ENCODE data around the gene FBLN7. TPM values are rescaled to one million over a fixed set of nuclear protein-coding genes. Genes with fewer than 3 reads are reported as not detected.

The FBLN7 gene
- total RNA-seq, 1 donor from 2014 or later: 3.9 TPM

- DNase-seq (ENCODE audit: extremely low spot score, unreplicated experiment): no peak
- Mint-ChIP-seq H3K36me3 (ENCODE audit: unreplicated experiment) (peaks cover 25% of the 10 kb centered on the region), H3K4me3 (ENCODE audit: unreplicated experiment) (no peak overlapping the region), H3K9me3 (ENCODE audit: unreplicated experiment) (peaks cover 15% of the 10 kb centered on the region), H3K27ac (ENCODE audit: unreplicated experiment) (no peak overlapping the region), H3K4me1 (ENCODE audit: unreplicated experiment) (no peaks in the 10 kb centered on the region), H3K27me3 (ENCODE audit: unreplicated experiment) (no peaks in the 10 kb centered on the region)
- TF ChIP-seq, protein P1, sequence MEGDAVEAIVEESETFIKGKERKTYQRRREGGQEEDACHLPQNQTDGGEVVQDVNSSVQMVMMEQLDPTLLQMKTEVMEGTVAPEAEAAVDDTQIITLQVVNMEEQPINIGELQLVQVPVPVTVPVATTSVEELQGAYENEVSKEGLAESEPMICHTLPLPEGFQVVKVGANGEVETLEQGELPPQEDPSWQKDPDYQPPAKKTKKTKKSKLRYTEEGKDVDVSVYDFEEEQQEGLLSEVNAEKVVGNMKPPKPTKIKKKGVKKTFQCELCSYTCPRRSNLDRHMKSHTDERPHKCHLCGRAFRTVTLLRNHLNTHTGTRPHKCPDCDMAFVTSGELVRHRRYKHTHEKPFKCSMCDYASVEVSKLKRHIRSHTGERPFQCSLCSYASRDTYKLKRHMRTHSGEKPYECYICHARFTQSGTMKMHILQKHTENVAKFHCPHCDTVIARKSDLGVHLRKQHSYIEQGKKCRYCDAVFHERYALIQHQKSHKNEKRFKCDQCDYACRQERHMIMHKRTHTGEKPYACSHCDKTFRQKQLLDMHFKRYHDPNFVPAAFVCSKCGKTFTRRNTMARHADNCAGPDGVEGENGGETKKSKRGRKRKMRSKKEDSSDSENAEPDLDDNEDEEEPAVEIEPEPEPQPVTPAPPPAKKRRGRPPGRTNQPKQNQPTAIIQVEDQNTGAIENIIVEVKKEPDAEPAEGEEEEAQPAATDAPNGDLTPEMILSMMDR (IDR thresholded peaks at IDR 0.05): no peak
These were observed 79.7 kb downstream of the FBLN7 start for GRCh38 chr2:112217854-112218253.

GRCh38 chr2:112220186-112220585 is 82.0 kb downstream of the FBLN7 start:
- H3K9me3 Mint-ChIP-seq (ENCODE audit: unreplicated experiment): peaks cover 15% of the 10 kb centered on the region
- no peaks in the 10 kb centered on the region for H3K27me3 Mint-ChIP-seq (ENCODE audit: unreplicated experiment)
- H3K4me1 Mint-ChIP-seq (ENCODE audit: unreplicated experiment): no peaks in the 10 kb centered on the region
- TF ChIP-seq, protein P1 (IDR thresholded peaks at IDR 0.05): no peak
- no peak overlapping the region for H3K27ac Mint-ChIP-seq (ENCODE audit: unreplicated experiment)
- H3K4me3 Mint-ChIP-seq (ENCODE audit: unreplicated experiment): no peak overlapping the region
- DNase-seq (ENCODE audit: extremely low spot score, unreplicated experiment): no peak
- H3K36me3 Mint-ChIP-seq (ENCODE audit: unreplicated experiment): peaks cover 22% of the 10 kb centered on the region

- no peaks in the 10 kb centered on the region for H3K4me1 Mint-ChIP-seq (ENCODE audit: unreplicated experiment)
- peaks cover 15% of the 10 kb centered on the region for H3K9me3 Mint-ChIP-seq (ENCODE audit: unreplicated experiment)
- no peak overlapping the region for H3K4me3 Mint-ChIP-seq (ENCODE audit: unreplicated experiment)
- no peak overlapping the region for H3K27ac Mint-ChIP-seq (ENCODE audit: unreplicated experiment)
- no peak for DNase-seq (ENCODE audit: extremely low spot score, unreplicated experiment)
- no peaks in the 10 kb centered on the region for H3K27me3 Mint-ChIP-seq (ENCODE audit: unreplicated experiment)
- TF ChIP-seq, protein P1 (IDR thresholded peaks at IDR 0.05): no peak
- H3K36me3 Mint-ChIP-seq (ENCODE audit: unreplicated experiment): peaks cover 22% of the 10 kb centered on the region
These were observed 82.6 kb downstream of the FBLN7 start for GRCh38 chr2:112220831-112221230.

DNA sequence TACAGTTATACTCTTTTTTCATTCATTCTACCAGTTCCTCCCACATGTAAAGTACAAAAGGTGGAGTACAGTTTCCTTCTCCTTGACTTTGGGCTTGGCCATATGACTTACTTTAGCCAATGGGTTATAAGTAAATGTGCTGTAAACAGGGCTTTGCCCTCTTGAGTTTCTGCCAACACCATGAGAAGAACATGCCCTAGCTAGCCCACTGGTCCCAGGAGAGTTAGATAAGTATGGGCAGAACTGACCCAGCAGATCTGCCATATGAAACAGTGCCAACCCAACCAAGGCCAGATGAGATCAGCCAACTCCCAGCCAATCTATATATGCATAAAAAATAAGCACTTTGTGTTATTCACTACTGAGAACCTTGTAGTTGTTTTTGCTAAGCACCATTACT is 91.2 kb downstream of the FBLN7 start:
- Mint-ChIP-seq H3K27ac (ENCODE audit: unreplicated experiment) (no peak overlapping the region), H3K9me3 (ENCODE audit: unreplicated experiment) (no peaks in the 10 kb centered on the region), H3K27me3 (ENCODE audit: unreplicated experiment) (no peaks in the 10 kb centered on the region), H3K4me1 (ENCODE audit: unreplicated experiment) (peaks cover 10% of the 10 kb centered on the region), H3K36me3 (ENCODE audit: unreplicated experiment) (peaks cover 21% of the 10 kb centered on the region), H3K4me3 (ENCODE audit: unreplicated experiment) (no peak overlapping the region)
- DNase-seq (ENCODE audit: extremely low spot score, unreplicated experiment): no peak
- TF ChIP-seq, protein P1 (IDR thresholded peaks at IDR 0.05): no peak

- Mint-ChIP-seq H3K27me3 (ENCODE audit: unreplicated experiment) (no peaks in the 10 kb centered on the region), H3K36me3 (ENCODE audit: unreplicated experiment) (peaks cover 20% of the 10 kb centered on the region), H3K27ac (ENCODE audit: unreplicated experiment) (no peak overlapping the region), H3K9me3 (ENCODE audit: unreplicated experiment) (no peaks in the 10 kb centered on the region), H3K4me1 (ENCODE audit: unreplicated experiment) (peaks cover 10% of the 10 kb centered on the region), H3K4me3 (ENCODE audit: unreplicated experiment) (no peak overlapping the region)
- no peak for DNase-seq (ENCODE audit: extremely low spot score, unreplicated experiment)
- TF ChIP-seq, protein P1 (IDR thresholded peaks at IDR 0.05): no peak
These were observed 92.2 kb downstream of the FBLN7 start for GRCh38 chr2:112230371-112230770.

Other genes starting within 250 kb of the FBLN7 start
- gene MERTK, start 239.8 kb upstream of the FBLN7 start, total RNA-seq: 1.2 and 1.5 TPM in 2 replicates
- gene TMEM87B, start 83.1 kb upstream of the FBLN7 start, total RNA-seq: 10.4 and 11.5 TPM in 2 replicates
- 7.4 and 9.9 TPM in 2 replicates for gene ZC3H8, start 116.7 kb downstream of the FBLN7 start, total RNA-seq
- gene ZC3H6, start 137.2 kb downstream of the FBLN7 start, total RNA-seq: 7.3 and 8.2 TPM in 2 replicates